Right forelimb (tissue), 1 donor: ENCODE results near the gene CCDC9.

Source experiments
- DNase-seq: peaks from one replicate; pipeline ENCODE4 v3.0.0-alpha.2; 2018

Gene CCDC9

GRCh38 chr19:47302249-47302648, 45.9 kb downstream of the CCDC9 start:
- no peak for DNase-seq

- DNase-seq, result no peak
Measured at GRCh38 chr19:47303966-47304365, 47.6 kb downstream of the CCDC9 start.

- peak; percentile 70 for DNase-seq
Measured at GRCh38 chr19:47305309-47305751, 49.0 kb downstream of the CCDC9 start.

GRCh38 chr19:47306303-47306702, 50.0 kb downstream of the CCDC9 start:
- no peak for DNase-seq

- DNase-seq, result no peak
Measured at GRCh38 chr19:47309038-47309437, 52.7 kb downstream of the CCDC9 start.

- no peak for DNase-seq
Measured at GRCh38 chr19:47309608-47310007, 53.3 kb downstream of the CCDC9 start, which contains the start of gene C5AR1. TSS of gene C5AR1 (plus strand) at chr19:47309861. CDS start at chr19:47309896, 35 bp downstream.

- DNase-seq, result no peak
Measured at GRCh38 chr19:47310323-47310722, 54.0 kb downstream of the CCDC9 start.

GRCh38 chr19:47310819-47311218, 54.5 kb downstream of the CCDC9 start:
- no peak for DNase-seq

- DNase-seq, result no peak
Measured at GRCh38 chr19:47312366-47313006, 56.2 kb downstream of the CCDC9 start.

GRCh38 chr19:47313754-47314295, 57.5 kb downstream of the CCDC9 start:
- DNase-seq, result no peak

- no peak for DNase-seq
Measured at GRCh38 chr19:47315125-47315821, 58.9 kb downstream of the CCDC9 start.

GRCh38 chr19:47316513-47316912, 60.2 kb downstream of the CCDC9 start:
- no peak for DNase-seq

GRCh38 chr19:47319923-47320871, 63.9 kb downstream of the CCDC9 start:
- no peak for DNase-seq
